ENCODE measurements around the gene ACOT7.

GRCh38 chr1:6329396-6329795 lies 64.2 kb downstream of the ACOT7 start:
- TF ChIP-seq CTCF (IDR thresholded peaks at IDR 0.05) (no peak), POLR2A (IDR thresholded peaks at IDR 0.05) (no peak)
